ENCODE results near the gene TOX2.

The TOX2 gene

GRCh38 chr20:44052166-44052565, 137.5 kb downstream of the TOX2 start:
- DNase-seq (ENCODE audit: low spot score) = no peak
- TF ChIP-seq CTCF (IDR thresholded peaks at IDR 0.05; ENCODE audit: borderline replicate concordance, control extremely low read depth, extremely low read depth, insufficient read depth, missing control alignments) = no peak
- in situ Hi-C loops (cut with MboI; ENCODE audit: low sequenced_read_pairs, unreplicated experiment) = no loop called here

- TF ChIP-seq CTCF (IDR thresholded peaks at IDR 0.05; ENCODE audit: borderline replicate concordance, control extremely low read depth, extremely low read depth, insufficient read depth, missing control alignments) = no peak
- in situ Hi-C loops (cut with MboI; ENCODE audit: low sequenced_read_pairs, unreplicated experiment) = no loop called here
- no peak for DNase-seq (ENCODE audit: low spot score)
Observed at GRCh38 chr20:44053046-44053445, 138.4 kb downstream of the TOX2 start.

- in situ Hi-C loops (cut with MboI; ENCODE audit: low sequenced_read_pairs, unreplicated experiment) = no loop called here
- DNase-seq (ENCODE audit: low spot score) = no peak
- no peak for TF ChIP-seq CTCF (IDR thresholded peaks at IDR 0.05; ENCODE audit: borderline replicate concordance, control extremely low read depth, extremely low read depth, insufficient read depth, missing control alignments)
Observed at GRCh38 chr20:44054118-44054517, 139.5 kb downstream of the TOX2 start.

GRCh38 chr20:44054849-44055248, 140.2 kb downstream of the TOX2 start:
- in situ Hi-C loops (cut with MboI; ENCODE audit: low sequenced_read_pairs, unreplicated experiment) = no loop called here
- DNase-seq (ENCODE audit: low spot score) = no peak
- no peak for TF ChIP-seq CTCF (IDR thresholded peaks at IDR 0.05; ENCODE audit: borderline replicate concordance, control extremely low read depth, extremely low read depth, insufficient read depth, missing control alignments)

GRCh38 chr20:44056010-44056698, 141.5 kb downstream of the TOX2 start:
- in situ Hi-C loops (cut with MboI; ENCODE audit: low sequenced_read_pairs, unreplicated experiment) = no loop called here
- peak; percentile 11 for TF ChIP-seq CTCF (IDR thresholded peaks at IDR 0.05; ENCODE audit: borderline replicate concordance, control extremely low read depth, extremely low read depth, insufficient read depth, missing control alignments)
- no peak for DNase-seq (ENCODE audit: low spot score)

GRCh38 chr20:44057698-44058675, 143.3 kb downstream of the TOX2 start:
- in situ Hi-C loops (cut with MboI; ENCODE audit: low sequenced_read_pairs, unreplicated experiment) = no loop called here
- TF ChIP-seq CTCF (IDR thresholded peaks at IDR 0.05; ENCODE audit: borderline replicate concordance, control extremely low read depth, extremely low read depth, insufficient read depth, missing control alignments) = no peak

More at GRCh38 chr20:44057698-44058675, 143.3 kb downstream of the TOX2 start:
- DNase-seq (ENCODE audit: low spot score) = no peak

Measured in GM13976 (cell line).